ENCODE data around the gene IL15RA. TPM values are rescaled to one million over a fixed set of nuclear protein-coding genes. Genes with fewer than 3 reads are reported as not detected.

The IL15RA gene
- total RNA-seq, 4 donors from 2014 or later = 10.6 to 34.3 (median 22.8) TPM

DNA sequence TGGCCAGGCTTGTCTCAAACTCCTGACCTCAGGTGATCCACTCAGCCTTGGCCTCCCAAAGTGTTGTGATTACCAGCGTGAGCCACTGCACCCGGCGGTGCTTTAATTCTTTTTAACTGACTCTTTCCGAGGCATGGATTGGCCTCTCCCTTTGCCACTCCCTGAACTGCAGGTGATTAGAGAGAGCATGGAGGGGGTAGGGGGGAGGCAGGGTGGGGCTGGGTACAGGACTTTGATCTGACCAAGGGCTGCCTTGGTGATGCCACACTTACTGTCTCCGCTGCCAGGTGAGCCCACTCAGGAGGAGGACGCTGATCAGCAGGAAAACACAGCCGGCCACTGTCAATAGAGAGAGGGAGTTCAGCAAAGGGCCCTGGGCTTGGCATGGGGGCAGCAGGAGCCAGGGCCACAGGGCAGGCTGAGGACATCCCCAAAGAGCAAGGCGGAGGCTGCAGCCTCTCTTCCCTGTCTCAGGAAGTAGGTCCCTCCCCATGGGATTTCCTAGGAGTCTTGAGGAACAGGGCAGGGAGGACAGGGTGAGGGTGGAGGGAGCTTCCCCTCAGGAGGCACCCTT, 40.5 kb upstream of the IL15RA start:
- no peak for TF ChIP-seq POLR2A (IDR thresholded peaks at IDR 0.05)
- TF ChIP-seq, protein P1, sequence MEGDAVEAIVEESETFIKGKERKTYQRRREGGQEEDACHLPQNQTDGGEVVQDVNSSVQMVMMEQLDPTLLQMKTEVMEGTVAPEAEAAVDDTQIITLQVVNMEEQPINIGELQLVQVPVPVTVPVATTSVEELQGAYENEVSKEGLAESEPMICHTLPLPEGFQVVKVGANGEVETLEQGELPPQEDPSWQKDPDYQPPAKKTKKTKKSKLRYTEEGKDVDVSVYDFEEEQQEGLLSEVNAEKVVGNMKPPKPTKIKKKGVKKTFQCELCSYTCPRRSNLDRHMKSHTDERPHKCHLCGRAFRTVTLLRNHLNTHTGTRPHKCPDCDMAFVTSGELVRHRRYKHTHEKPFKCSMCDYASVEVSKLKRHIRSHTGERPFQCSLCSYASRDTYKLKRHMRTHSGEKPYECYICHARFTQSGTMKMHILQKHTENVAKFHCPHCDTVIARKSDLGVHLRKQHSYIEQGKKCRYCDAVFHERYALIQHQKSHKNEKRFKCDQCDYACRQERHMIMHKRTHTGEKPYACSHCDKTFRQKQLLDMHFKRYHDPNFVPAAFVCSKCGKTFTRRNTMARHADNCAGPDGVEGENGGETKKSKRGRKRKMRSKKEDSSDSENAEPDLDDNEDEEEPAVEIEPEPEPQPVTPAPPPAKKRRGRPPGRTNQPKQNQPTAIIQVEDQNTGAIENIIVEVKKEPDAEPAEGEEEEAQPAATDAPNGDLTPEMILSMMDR (IDR thresholded peaks at IDR 0.05) = no peak
- intact Hi-C loops (cut with DNase I) = loop anchor here (10.0 kb wide), 1 partner anchor 67 kb away; the partner anchor contains the start of gene RBM17
- H3K9me3 ChIP-seq = no peaks in the 10 kb centered on the region
- DNase-seq = no peak
- H3K27me3 ChIP-seq = no peaks in the 10 kb centered on the region
- 76 to 83% methylated on average over 8 of the region's 8 CpGs for WGBS, 2 donors
- H3K4me3 ChIP-seq (replicated peaks in 1 of 3) = no peak overlapping the region
- no peak overlapping the region for H3K27ac ChIP-seq
- H3K36me3 ChIP-seq = no peaks in the 10 kb centered on the region
- peaks cover 0 to 4% of the 10 kb centered on the region in 2 donors for H3K4me1 ChIP-seq

- Histone ChIP-seq H3K4me3 (replicated peaks in 1 of 3) (no peak overlapping the region), H3K36me3 (no peaks in the 10 kb centered on the region), H3K27me3 (no peaks in the 10 kb centered on the region), H3K27ac (no peak overlapping the region), H3K9me3 (no peaks in the 10 kb centered on the region), H3K4me1 (peaks cover 0 to 4% of the 10 kb centered on the region in 2 donors)
- 50 to 51% methylated on average over 6 of the region's 6 CpGs for WGBS, 2 donors
- intact Hi-C loops (cut with DNase I) = loop anchor here (10.0 kb wide), 1 partner anchor 70 kb away; the partner anchor contains the start of gene RBM17
- DNase-seq = peak; percentile 48 to 57
- TF ChIP-seq POLR2A (IDR thresholded peaks at IDR 0.05) = no peak
- TF ChIP-seq, protein P1 (IDR thresholded peaks at IDR 0.05) = peak; percentile 26 to 74 (median 52)
These were observed 37.0 kb upstream of the IL15RA start for GRCh38 chr10:6014241-6014761.

DNA sequence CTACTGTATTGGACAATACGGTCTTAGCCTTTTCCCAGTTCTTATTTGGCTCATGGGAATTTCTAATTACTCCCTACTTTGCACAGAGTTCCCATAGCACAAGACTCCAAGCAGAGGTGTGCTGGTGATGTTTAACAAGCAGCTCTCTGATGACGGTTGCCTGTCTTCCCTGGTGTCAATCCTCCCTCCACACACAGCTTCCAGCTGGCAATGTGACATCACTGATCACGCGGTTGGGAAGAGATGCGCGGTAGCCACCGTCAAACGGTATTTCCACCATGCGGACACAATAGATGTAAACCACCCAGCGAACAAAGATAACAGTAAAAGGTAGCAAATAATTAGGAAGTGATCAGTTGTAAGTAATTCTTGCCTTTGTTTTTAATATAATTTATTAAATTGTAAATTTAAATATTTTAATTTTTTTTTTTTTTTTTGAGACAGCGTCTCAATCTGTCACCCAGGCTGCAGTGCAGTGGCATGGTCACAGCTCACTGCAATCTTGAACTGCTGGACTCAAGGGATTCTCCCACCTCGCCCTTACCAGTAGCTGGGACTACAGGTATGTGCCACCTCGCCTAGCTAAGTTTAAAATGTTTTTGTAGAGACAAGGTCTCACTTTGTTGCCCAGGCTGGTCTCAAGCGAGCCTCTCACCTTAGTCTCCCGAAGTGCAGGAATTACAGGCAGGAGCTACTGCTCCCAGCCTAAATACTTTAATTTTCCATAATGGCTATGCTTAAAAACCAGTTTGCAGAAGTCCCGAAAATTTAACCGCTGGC, 36.3 kb upstream of the IL15RA start:
- DNase-seq = no peak
- no peak for TF ChIP-seq POLR2A (IDR thresholded peaks at IDR 0.05)
- TF ChIP-seq, protein P1 (IDR thresholded peaks at IDR 0.05) = no peak
- intact Hi-C loops (cut with DNase I) = loop anchor here (10.0 kb wide), 1 partner anchor 71 kb away; the partner anchor contains the start of gene RBM17
- Histone ChIP-seq H3K4me3 (replicated peaks in 1 of 3) (no peak overlapping the region), H3K27me3 (no peaks in the 10 kb centered on the region), H3K4me1 (peaks cover 0 to 4% of the 10 kb centered on the region in 2 donors), H3K9me3 (no peaks in the 10 kb centered on the region), H3K27ac (no peak overlapping the region), H3K36me3 (no peaks in the 10 kb centered on the region)
- 74 to 75% methylated on average over 15 to 17 of the region's 17 CpGs for WGBS, 2 donors

- intact Hi-C loops (cut with DNase I) = loop anchor here (10.0 kb wide), 1 partner anchor 72 kb away; the partner anchor contains the start of gene RBM17
- TF ChIP-seq, protein P1 (IDR thresholded peaks at IDR 0.05) = no peak
- TF ChIP-seq POLR2A (IDR thresholded peaks at IDR 0.05) = no peak
- Histone ChIP-seq H3K4me1 (peaks cover 0 to 4% of the 10 kb centered on the region in 2 donors), H3K4me3 (replicated peaks in 1 of 3) (no peak overlapping the region), H3K9me3 (no peaks in the 10 kb centered on the region), H3K27ac (no peak overlapping the region), H3K27me3 (no peaks in the 10 kb centered on the region), H3K36me3 (no peaks in the 10 kb centered on the region)
- 85 to 86% methylated on average over 15 of the region's 15 CpGs for WGBS, 2 donors
- no peak for DNase-seq
These were observed 35.0 kb upstream of the IL15RA start for GRCh38 chr10:6012121-6012905.

All from thyroid gland (tissue), 4 donors.